T-helper 22 cell (primary cell): ENCODE results near the gene ACTRT2.

Experiments used
- DNase-seq: peaks from one replicate; pipeline ENCODE4 v3.0.0-alpha.2; 2020; ENCODE audit warnings: low read depth

ACTRT2 gene

GRCh38 chr1:3069491-3070308 lies 48.4 kb downstream of the ACTRT2 start:
- DNase-seq, result no peak

- DNase-seq, result no peak
These were observed 49.0 kb downstream of the ACTRT2 start for GRCh38 chr1:3070309-3070643.

- no peak for DNase-seq
These were observed 49.6 kb downstream of the ACTRT2 start for GRCh38 chr1:3070644-3071564.

- no peak for DNase-seq
These were observed 50.5 kb downstream of the ACTRT2 start for GRCh38 chr1:3071565-3072390.
